B cell (primary cell): ENCODE measurements around the gene FAAH.

Experiments
- CTCF ChIP-seq: fragments of 200-600 bp; IDR thresholded peaks from one replicate; pipeline ENCODE4 v1.8.0; 2022; ENCODE audit warnings: antibody characterized with exemption, mild to moderate bottlenecking
- EZH2 ChIP-seq: IDR thresholded peaks from 2 replicates; pipeline ENCODE4 v1.6.1; 2012; ENCODE audit warnings: borderline replicate concordance, low read depth, mild to moderate bottlenecking, moderate library complexity, low read length; ENCODE audit not compliant: insufficient read depth, poor library complexity, severe bottlenecking

DNA sequence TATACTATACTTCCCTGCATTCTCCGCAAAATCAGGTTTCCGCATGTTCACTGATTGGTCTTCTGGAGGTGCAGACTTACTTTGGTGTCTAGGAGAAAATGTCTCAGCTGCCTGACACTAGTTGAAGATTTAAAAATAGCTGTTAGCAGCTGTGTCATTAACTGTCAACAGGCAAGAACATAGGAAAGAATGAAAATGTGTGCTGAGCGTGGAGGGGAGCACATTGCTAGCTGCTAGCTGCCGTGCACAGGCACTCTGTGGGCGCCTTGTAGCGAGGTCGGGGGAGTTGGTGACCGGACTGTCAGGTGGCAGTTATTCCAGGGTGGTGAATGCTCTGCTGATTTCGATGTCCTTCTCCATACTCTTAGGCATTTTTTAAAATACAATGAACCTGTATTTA, 5.2 kb downstream of the FAAH start:
- TF ChIP-seq EZH2 = no peak
- TF ChIP-seq CTCF = no peak
